ENCODE results near the gene KMT2C. TPM values are rescaled to one million over a fixed set of nuclear protein-coding genes. Genes with fewer than 3 reads are reported as not detected.
A peak's percentile ranks its signal among the peaks of the same experiment; 100 is the strongest.

KMT2C gene
- total RNA-seq (100 to 1,000 TPM in 6 of 7 donors, 10 to 100 TPM in 1; 95.3 to 147 (median 108) TPM), polyA plus RNA-seq (10 to 100 TPM in 1 of 3 donors, 1 to 10 TPM in 2; 5.3 to 10.4 (median 7.0) TPM)
- long read RNA-seq, donor 1, partial matches to known transcripts = 10 of 10 reads
- long read RNA-seq, donor 1, other reads (novel, unspliced or antisense) = 0 of 10 reads
- long read RNA-seq, donor 2, partial matches to known transcripts = 7 of 7 reads
- long read RNA-seq, donor 2, other reads (novel, unspliced or antisense) = 0 of 7 reads

GRCh38 chr7:152435384-152436110 lies at the start of gene KMT2C:
Gene KMT2C, minus strand, starts transcription at chr7:152436003. Its CDS starts 217 bp downstream, at chr7:152435786.
- peak; percentile 92 for DNase-seq
- intact Hi-C loops (cut with DNase I; ENCODE audit: low total_unique reads) = no loop called here
- TF ChIP-seq CTCF (IDR thresholded peaks at IDR 0.05 in 8 of 11, conservative IDR thresholded peaks at IDR 0.05 in 3 of 11) (no peak), POLR2A (IDR thresholded peaks at IDR 0.05) (peak in 1 of 3 donors; percentile 64), POLR2AphosphoS5 (IDR thresholded peaks at IDR 0.05) (peak; percentile 71 to 86 (median 85))
- Histone ChIP-seq H3K9me3 (no peaks in the 10 kb centered on the region), H3K36me3 (no peaks in the 10 kb centered on the region), H3K27ac (peak within 1 kb of the TSS; percentile 96 to 100 (median 98)), H3K4me1 (peaks cover 15 to 49% (median 33%) of the 10 kb centered on the region in 6 donors), H3K4me3 (peak within 1 kb of the TSS; percentile 63 to 90 (median 74)), H3K27me3 (replicated peaks in 1 of 7) (no peaks in the 10 kb centered on the region)
- WGBS, 5 donors = 0 to 2% (median 1%) methylated on average over 24 to 107 of the region's 107 CpGs

- DNase-seq = no peak
- H3K27me3 ChIP-seq (replicated peaks in 1 of 7) = no peaks in the 10 kb centered on the region
- no peaks in the 10 kb centered on the region for H3K4me1 ChIP-seq
- no peak overlapping the region for H3K4me3 ChIP-seq
- TF ChIP-seq POLR2AphosphoS5 (IDR thresholded peaks at IDR 0.05) = no peak
- TF ChIP-seq POLR2A (IDR thresholded peaks at IDR 0.05) = no peak
- no peak for TF ChIP-seq CTCF (IDR thresholded peaks at IDR 0.05 in 8 of 11, conservative IDR thresholded peaks at IDR 0.05 in 3 of 11)
- intact Hi-C loops (cut with DNase I; ENCODE audit: low total_unique reads) = no loop called here
- WGBS, 5 donors = 83 to 89% (median 87%) methylated on average over 4 of the region's 4 CpGs
- H3K27ac ChIP-seq = no peak overlapping the region
- H3K9me3 ChIP-seq = no peaks in the 10 kb centered on the region
- H3K36me3 ChIP-seq = no peaks in the 10 kb centered on the region
These were observed 45.3 kb upstream of the KMT2C start for GRCh38 chr7:152481082-152481481.

- Histone ChIP-seq H3K36me3 (no peaks in the 10 kb centered on the region), H3K27me3 (replicated peaks in 1 of 7) (no peaks in the 10 kb centered on the region), H3K9me3 (no peaks in the 10 kb centered on the region), H3K27ac (no peak overlapping the region), H3K4me1 (no peaks in the 10 kb centered on the region), H3K4me3 (no peak overlapping the region)
- 86 to 92% (median 91%) methylated on average over 4 of the region's 4 CpGs for WGBS, 5 donors
- intact Hi-C loops (cut with DNase I; ENCODE audit: low total_unique reads) = no loop called here
- TF ChIP-seq POLR2A (IDR thresholded peaks at IDR 0.05) (no peak), POLR2AphosphoS5 (IDR thresholded peaks at IDR 0.05) (no peak), CTCF (IDR thresholded peaks at IDR 0.05 in 8 of 11, conservative IDR thresholded peaks at IDR 0.05 in 3 of 11) (no peak)
- DNase-seq = no peak
These were observed 44.9 kb upstream of the KMT2C start for GRCh38 chr7:152480664-152481063.

- Histone ChIP-seq H3K4me1 (no peaks in the 10 kb centered on the region), H3K27me3 (replicated peaks in 1 of 7) (no peaks in the 10 kb centered on the region), H3K9me3 (no peaks in the 10 kb centered on the region), H3K4me3 (no peak overlapping the region), H3K27ac (no peak overlapping the region), H3K36me3 (no peaks in the 10 kb centered on the region)
- intact Hi-C loops (cut with DNase I; ENCODE audit: low total_unique reads) = no loop called here
- DNase-seq = no peak
- TF ChIP-seq POLR2A (IDR thresholded peaks at IDR 0.05) (no peak), POLR2AphosphoS5 (IDR thresholded peaks at IDR 0.05) (no peak), CTCF (IDR thresholded peaks at IDR 0.05 in 8 of 11, conservative IDR thresholded peaks at IDR 0.05 in 3 of 11) (no peak)
- 94 to 100% (median 96%) methylated on average over 1 of the region's 1 CpG for WGBS, 5 donors
These were observed 43.8 kb upstream of the KMT2C start for GRCh38 chr7:152479595-152479994.
